H1 (cell line): ENCODE results near the gene ENDOD1. TPM values are rescaled to one million over a fixed set of nuclear protein-coding genes. Genes with fewer than 3 reads are reported as not detected.

Experiments used
- CTCF ChIA-PET: fragments of 300-600 bp; sonication (Branson Sonifier 250); formaldehyde crosslinking; loops from one replicate; lab custom pipeline; 2021; ENCODE audit not compliant: partially characterized antibody; lab: Charles Lee
- POLR2A ChIA-PET: fragments of 300-600 bp; sonication (Branson Sonifier 250); formaldehyde crosslinking; loops from one replicate; lab custom pipeline; 2021; ENCODE audit warnings: inconsistent platforms; ENCODE audit not compliant: partially characterized antibody; lab: Charles Lee
- DNase-seq, 2 experiments: peaks; one replicate each; pipeline versions ENCODE4 v3.0.0 to v3.0.0-alpha.2; 2010 to 2022; ENCODE audit warnings: low spot score in 2 of 2, low read depth in 1 of 2, mixed read lengths in 1 of 2
- FAIRE-seq: peaks from 2 replicates; lab custom pipeline; 2011; peaks lifted over from hg19 to GRCh38; lab: Jason Lieb, UNC
- H2AFZ ChIP-seq: 2 replicates; pipeline ENCODE4 v1.8.1; 2012; ENCODE audit warnings: low read length, inconsistent platforms
- H2AK5ac ChIP-seq: 2 replicates; pipeline ENCODE4 v1.6.1; 2013; ENCODE audit warnings: low read depth, low read length
- H2BK120ac ChIP-seq: replicated peaks from 2 replicates; pipeline ENCODE3; 2013; ENCODE audit warnings: low read depth, low read length, inconsistent platforms
- H2BK12ac ChIP-seq: 2 replicates; pipeline ENCODE4 v1.6.1; 2013; ENCODE audit warnings: low read depth, low read length
- H2BK15ac ChIP-seq: 2 replicates; pipeline ENCODE4 v1.6.1; 2013; ENCODE audit warnings: low read length
- H2BK20ac ChIP-seq: 2 replicates; pipeline ENCODE4 v1.6.1; 2013; ENCODE audit warnings: low read length
- H2BK5ac ChIP-seq: 2 replicates; pipeline ENCODE4 v1.6.1; 2013; ENCODE audit warnings: low read depth, low read length
- H3K14ac ChIP-seq: 2 replicates; pipeline ENCODE4 v1.6.1; 2013; ENCODE audit warnings: inconsistent platforms; ENCODE audit not compliant: insufficient read length
- H3K18ac ChIP-seq: 2 replicates; pipeline ENCODE4 v1.6.1; 2013; ENCODE audit warnings: low read length; ENCODE audit errors: extremely low read depth
- H3K23ac ChIP-seq: 2 replicates; pipeline ENCODE4 v1.6.1; 2013; ENCODE audit warnings: inconsistent platforms; ENCODE audit not compliant: insufficient read length
- H3K23me2 ChIP-seq: 2 replicates; pipeline ENCODE4 v1.6.1; 2013; ENCODE audit warnings: low read depth, low read length
- H3K27ac ChIP-seq: 2 replicates; pipeline ENCODE4 v1.6.1; 2011; ENCODE audit warnings: low read depth, low read length, inconsistent platforms
- H3K27me3 ChIP-seq, 4 experiments: replicated peaks in 1 of 4; 1 replicate in 1 of 4; 2 replicates in 3 of 4; pipeline versions ENCODE4 v1.6.1 to v1.8.1; 2011 to 2013; ENCODE audit warnings: low read length in 3 of 4, mild to moderate bottlenecking in 3 of 4, inconsistent platforms in 2 of 4, mixed read lengths in 2 of 4, moderate library complexity in 1 of 4; ENCODE audit not compliant: control insufficient read depth in 3 of 4, insufficient read depth in 3 of 4; ENCODE audit errors: extremely low read depth in 1 of 4
- H3K36me3 ChIP-seq, 4 experiments: 2 replicates each; pipeline versions ENCODE4 v1.6.1 to v1.8.1; 2011 to 2013; ENCODE audit warnings: mild to moderate bottlenecking in 4 of 4, low read length in 3 of 4, moderate library complexity in 2 of 4, control low read depth in 1 of 4, inconsistent platforms in 1 of 4; ENCODE audit not compliant: insufficient read depth in 4 of 4, control insufficient read depth in 2 of 4
- H3K4ac ChIP-seq: replicated peaks from 2 replicates; pipeline ENCODE3; 2013; ENCODE audit warnings: low read length, low read depth, mixed read lengths, inconsistent platforms; ENCODE audit not compliant: insufficient read length
- H3K4me1 ChIP-seq, 4 experiments: replicated peaks in 1 of 4; 1 replicate in 1 of 4; 2 replicates in 3 of 4; pipeline versions ENCODE4 v1.6.1 to v1.8.1; 2011 to 2013; ENCODE audit warnings: low read length in 3 of 4, inconsistent platforms in 2 of 4, mixed read lengths in 1 of 4; ENCODE audit not compliant: insufficient read depth in 4 of 4, control insufficient read depth in 3 of 4
- H3K4me2 ChIP-seq, 2 experiments: 2 replicates each; pipeline versions ENCODE4 v1.6.1 to v1.8.1; 2011 to 2013; ENCODE audit warnings: low read depth in 2 of 2, low read length in 2 of 2, control low read depth in 1 of 2, inconsistent platforms in 1 of 2, mild to moderate bottlenecking in 1 of 2; ENCODE audit not compliant: insufficient read depth in 1 of 2
- H3K4me3 ChIP-seq, 4 experiments: fragments of 200-600, 300-600 bp in 1 of 4; sonication (generic), shearing (Covaris generic), sonication (Bioruptor Twin) in 1 of 4; 2 replicates each; pipeline versions ENCODE4 v1.5.1 to v1.8.1; 2011 to 2016; ENCODE audit warnings: low read length in 4 of 4, low read depth in 3 of 4, control low read depth in 2 of 4, inconsistent platforms in 2 of 4, mild to moderate bottlenecking in 2 of 4, mixed read lengths in 1 of 4, moderate library complexity in 1 of 4; ENCODE audit not compliant: insufficient read depth in 2 of 4; ENCODE audit errors: extremely low read depth in 1 of 4
- H3K56ac ChIP-seq: replicated peaks from 2 replicates; pipeline ENCODE3; 2013; ENCODE audit warnings: low read depth, mild to moderate bottlenecking, mixed read lengths, low read length, inconsistent platforms; ENCODE audit not compliant: insufficient read length
- H3K79me1 ChIP-seq: 2 replicates; pipeline ENCODE4 v1.6.1; 2013; ENCODE audit warnings: low read depth, low read length, control low read depth
- H3K79me2 ChIP-seq, 2 experiments: 2 replicates each; pipeline versions ENCODE4 v1.6.1 to v1.8.1; 2012 to 2013; ENCODE audit warnings: low read length in 2 of 2, mild to moderate bottlenecking in 2 of 2, inconsistent platforms in 1 of 2; ENCODE audit not compliant: insufficient read depth in 2 of 2, control insufficient read depth in 1 of 2
- H3K9ac ChIP-seq, 4 experiments: replicated peaks in 1 of 4; 1 replicate in 1 of 4; 2 replicates in 3 of 4; pipeline versions ENCODE4 v1.6.1 to v1.8.1; 2011 to 2013; ENCODE audit warnings: low read depth in 3 of 4, low read length in 3 of 4, control low read depth in 2 of 4, mild to moderate bottlenecking in 2 of 4, moderate library complexity in 2 of 4, inconsistent platforms in 1 of 4; ENCODE audit errors: extremely low read depth in 1 of 4
- H3K9me3 ChIP-seq, 2 experiments: 2 replicates each; pipeline versions ENCODE4 v1.6.1 to v1.8.1; 2012 to 2013; ENCODE audit warnings: mild to moderate bottlenecking in 2 of 2, moderate library complexity in 2 of 2, control low read depth in 1 of 2, inconsistent platforms in 1 of 2, low read depth in 1 of 2, low read length in 1 of 2, mixed read lengths in 1 of 2; ENCODE audit not compliant: insufficient read depth in 2 of 2
- H4K20me1 ChIP-seq, 2 experiments: replicated peaks in 1 of 2; 2 replicates each; pipeline versions ENCODE3 to v1.8.1; 2011 to 2013; ENCODE audit warnings: inconsistent platforms in 2 of 2, low read length in 2 of 2, mild to moderate bottlenecking in 1 of 2; ENCODE audit not compliant: insufficient read depth in 2 of 2, control insufficient read depth in 1 of 2
- H4K5ac ChIP-seq: 2 replicates; pipeline ENCODE4 v1.6.1; 2013; ENCODE audit warnings: low read length, low read depth, mixed read lengths, inconsistent platforms; ENCODE audit not compliant: insufficient read length
- H4K8ac ChIP-seq: 2 replicates; pipeline ENCODE4 v1.8.0; 2013; ENCODE audit warnings: mild to moderate bottlenecking, moderate library complexity, low read length, inconsistent platforms; ENCODE audit not compliant: insufficient read depth; ENCODE audit errors: extremely low read depth
- H4K91ac ChIP-seq: replicated peaks from 2 replicates; pipeline ENCODE3; 2013; ENCODE audit warnings: low read length, mixed read lengths, inconsistent platforms; ENCODE audit not compliant: insufficient read length
- CBX5 ChIP-seq: fragments of 300-800, 300-1000 bp; sonication (generic); IDR thresholded peaks from 2 replicates; pipeline ENCODE4 v1.7.1; 2016; ENCODE audit warnings: antibody characterized with exemption, low read length, low read depth
- CREB1 ChIP-seq: IDR thresholded peaks from 2 replicates; pipeline ENCODE4 v1.6.1; 2012; ENCODE audit warnings: inconsistent platforms
- CTCF ChIP-seq, 3 experiments: IDR thresholded peaks; 1 replicate in 2 of 3; 2 replicates in 1 of 3; pipeline versions ENCODE4 v1.5.1 to v1.6.1; 2011; ENCODE audit warnings: low read length in 3 of 3, mild to moderate bottlenecking in 3 of 3, inconsistent platforms in 2 of 3, low read depth in 1 of 3, moderate library complexity in 1 of 3; ENCODE audit not compliant: insufficient read depth in 1 of 3; ENCODE audit errors: control extremely low read depth in 1 of 3
- FOSL1 ChIP-seq: IDR thresholded peaks from 2 replicates; pipeline ENCODE4 v1.6.1; 2011; ENCODE audit warnings: mild to moderate bottlenecking, low read depth, low read length, moderate library complexity; ENCODE audit not compliant: insufficient read depth
- JUND ChIP-seq: IDR thresholded peaks from 2 replicates; pipeline ENCODE4 v1.6.1; 2011; ENCODE audit warnings: mild to moderate bottlenecking, improper control_type of control experiment, low read length
- KDM1A ChIP-seq: fragments of 200-600, 300-600 bp; sonication (generic); IDR thresholded peaks from 2 replicates; pipeline ENCODE4 v1.7.1; 2016; ENCODE audit warnings: mild to moderate bottlenecking, low read length, borderline replicate concordance
- SIRT6 ChIP-seq: IDR thresholded peaks from one replicate; pipeline ENCODE4 v1.7.1; 2012; ENCODE audit warnings: low read length, inconsistent platforms
- SIX5 ChIP-seq: IDR thresholded peaks from 2 replicates; pipeline ENCODE4 v1.6.1; 2011; ENCODE audit warnings: mild to moderate bottlenecking, low read depth, low read length
- TCF12 ChIP-seq: IDR thresholded peaks from 2 replicates; pipeline ENCODE4 v1.6.1; 2011; ENCODE audit warnings: low read depth, mild to moderate bottlenecking, low read length
- YY1 ChIP-seq: IDR thresholded peaks from 2 replicates; pipeline ENCODE4 v1.6.1; 2011; ENCODE audit warnings: low read depth, mild to moderate bottlenecking, low read length
- WGBS, 2 experiments: shearing (Covaris generic) in 1 of 2; methylation state at CpG; one replicate each; pipeline versions ENCODE4 v1.1.6 to v1.1.7; 2013 to 2015; ENCODE audit warnings: low lambda C conversion rate in 2 of 2, mixed read lengths in 2 of 2, inconsistent platforms in 1 of 2, low coverage in 1 of 2, missing lambda C conversion rate in 1 of 2; ENCODE audit not compliant: insufficient replicate concordance in 2 of 2, insufficient coverage in 1 of 2, insufficient read length in 1 of 2; ENCODE audit errors: extremely low coverage in 1 of 2, missing lambda C conversion rate in 1 of 2; 5-methylcytosine and 5-hydroxymethylcytosine counted together
- polyA plus RNA-seq, 7 experiments: library from polyadenylated mRNA; depleted of rRNA in 3 of 7; stranded (reverse) in 5 of 7; unstranded in 2 of 7; fragments of >200 nt in 5 of 7; fragments of 200-250 nt in 2 of 7; gene quantifications; 1 replicate in 5 of 7; 2 replicates in 1 of 7; 4 replicates in 1 of 7; pipeline versions ENCODE4 v1.2.1 to v1.2.3, GENCODE V29; 2011 to 2013; ENCODE audit warnings: missing spikeins in 2 of 7, mixed read lengths in 2 of 7
- total RNA-seq: library from RNA; stranded (reverse); fragmentation: NEBNext Ultra II Directional; extraction: Animal tissue kit (Norgen Biotek cat#: 25700); gene quantifications from 2 replicates; pipeline ENCODE4 v1.2.1, GENCODE V29; 2021
- TF ChIP-seq, protein P1 (sequence below): IDR thresholded peaks from 2 replicates; pipeline ENCODE4 v1.6.1; 2011; ENCODE audit warnings: low read length, improper control_type of control experiment

Gene ENDOD1
- total and polyA plus RNA-seq, 2 of the 8 experiments (the other 6 are each of a cell fraction or from before 2014, with no cell fraction given): 1.2 to 2.5 TPM

GRCh38 chr11:95070471-95070870 lies 19.2 kb upstream of the ENDOD1 start:
- H3K27me3 ChIP-seq: no peaks in the 10 kb centered on the region
- H2BK20ac ChIP-seq: no peak overlapping the region
- H3K79me2 ChIP-seq: peaks cover 0 to 2% of the 10 kb centered on the region in 2 experiments; a peak in 1 of 4 replicates
- H2BK15ac ChIP-seq: no peak overlapping the region
- H3K4me2 ChIP-seq: no peak overlapping the region
- H4K8ac ChIP-seq: no peak overlapping the region
- H3K23me2 ChIP-seq: peaks cover 6% of the 10 kb centered on the region; the same call in 1 of the 2 replicates
- POLR2A ChIA-PET: interaction anchor here (4.0 to 5.7 kb wide), 2 partner anchors 21 to 81 kb away, joined by 35 to 44 read pairs; partner anchors contain the start of gene ENDOD1
- no peak overlapping the region for H3K4me3 ChIP-seq
- H3K27ac ChIP-seq: no peak overlapping the region
- H3K56ac ChIP-seq: no peak overlapping the region
- no peak overlapping the region for H3K23ac ChIP-seq
- no peak overlapping the region for H2AK5ac ChIP-seq
- peaks cover 0 to 2% (median under 1%) of the 10 kb centered on the region in 4 experiments; a peak in 2 of 7 replicates for H3K4me1 ChIP-seq
- H4K5ac ChIP-seq: no peak overlapping the region
- H2BK12ac ChIP-seq: no peak overlapping the region
- H3K14ac ChIP-seq: no peak overlapping the region
- H3K18ac ChIP-seq: no peak overlapping the region
- peaks cover 0 to 2% of the 10 kb centered on the region in 2 experiments for H4K20me1 ChIP-seq
- H2BK5ac ChIP-seq: no peak overlapping the region
- H3K9me3 ChIP-seq: no peaks in the 10 kb centered on the region
- no peak overlapping the region for H2AFZ ChIP-seq
- no peak overlapping the region for H3K4ac ChIP-seq
- no peak overlapping the region for H2BK120ac ChIP-seq
- no peak overlapping the region for H3K9ac ChIP-seq
- no peak for FAIRE-seq
- H3K79me1 ChIP-seq: no peaks in the 10 kb centered on the region
- H4K91ac ChIP-seq: no peak overlapping the region
- H3K36me3 ChIP-seq: no peaks in the 10 kb centered on the region
- 93% methylated on average over 1 of the region's 1 CpG; no CpG with 5 or more reads in 1 of the 2 experiments for WGBS, 2 experiments
- DNase-seq: no peak
- CTCF ChIA-PET: interaction anchor here (0.6 to 7.0 kb wide), 27 partner anchors 9 to 771 kb away, joined by 3 to 84 read pairs (median 4); partner anchors contain the start of gene ENDOD1
- TF ChIP-seq SIRT6 (no peak), KDM1A (no peak), FOSL1 (no peak), YY1 (no peak), TCF12 (no peak), CBX5 (no peak), SIX5 (no peak), CREB1 (no peak), CTCF (IDR thresholded peaks at IDR 0.05; ENCODE audit: control extremely low read depth in 1 of 3, insufficient read depth in 1 of 3, low read depth in 1 of 3, low read length in 3 of 3) (no peak), JUND (no peak)
- TF ChIP-seq, protein P1, sequence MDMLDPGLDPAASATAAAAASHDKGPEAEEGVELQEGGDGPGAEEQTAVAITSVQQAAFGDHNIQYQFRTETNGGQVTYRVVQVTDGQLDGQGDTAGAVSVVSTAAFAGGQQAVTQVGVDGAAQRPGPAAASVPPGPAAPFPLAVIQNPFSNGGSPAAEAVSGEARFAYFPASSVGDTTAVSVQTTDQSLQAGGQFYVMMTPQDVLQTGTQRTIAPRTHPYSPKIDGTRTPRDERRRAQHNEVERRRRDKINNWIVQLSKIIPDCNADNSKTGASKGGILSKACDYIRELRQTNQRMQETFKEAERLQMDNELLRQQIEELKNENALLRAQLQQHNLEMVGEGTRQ: no peak
